SK-N-SH (cell line): ENCODE measurements around the gene ANKS1B. TPM values are rescaled to one million over a fixed set of nuclear protein-coding genes. Genes with fewer than 3 reads are reported as not detected.

Experiments
- CTCF ChIA-PET: fragments of 300-600, 350-600 bp; formaldehyde crosslinking; extraction: SDS; loops from one replicate; lab custom pipeline; 2021; lab: Yijun Ruan, JAX
- POLR2A ChIA-PET: fragments of 350-600 bp; sonication (Branson Sonifier 250); formaldehyde crosslinking; extraction: SDS; loops from one replicate; lab custom pipeline; 2020; ENCODE audit warnings: antibody characterized with exemption, inconsistent platforms; lab: Yijun Ruan, JAX
- DNase-seq: peaks from one replicate; pipeline ENCODE4 v3.0.0; 2012
- H2AFZ ChIP-seq: fragments of 200-600 bp; sonication (generic); 2 replicates; pipeline ENCODE4 v1.8.1; 2016; ENCODE audit warnings: antibody characterized with exemption, mild to moderate bottlenecking, low read depth
- H3F3A ChIP-seq: fragments of 200-600 bp; sonication (generic); replicated peaks from 2 replicates; pipeline ENCODE3; 2016; ENCODE audit warnings: antibody characterized with exemption, mild to moderate bottlenecking; ENCODE audit not compliant: insufficient read depth
- H3K27ac ChIP-seq, 2 experiments: fragments of 200-500 bp in 1 of 2; fragments of 200-600 bp in 1 of 2; sonication (Bioruptor generic) in 1 of 2; sonication (generic), shearing (Covaris generic) in 1 of 2; 2 replicates each; pipeline versions ENCODE4 v1.5.1 to v1.6.1; 2014 to 2016; ENCODE audit warnings: low read depth in 2 of 2, inconsistent platforms in 1 of 2, low read length in 1 of 2, mild to moderate bottlenecking in 1 of 2, mixed read lengths in 1 of 2
- H3K27me3 ChIP-seq: fragments of 200-600 bp; sonication (generic), shearing (Covaris generic); 2 replicates; pipeline ENCODE4 v1.6.1; 2016; ENCODE audit warnings: mixed run types; ENCODE audit not compliant: insufficient read depth
- H3K36me3 ChIP-seq, 2 experiments: fragments of 200-500 bp in 1 of 2; fragments of 200-600 bp in 1 of 2; sonication (Bioruptor generic) in 1 of 2; sonication (generic) in 1 of 2; replicated peaks in 1 of 2; 2 replicates each; pipeline versions ENCODE3 to v1.5.1; 2014 to 2016; ENCODE audit warnings: low read length in 1 of 2, mild to moderate bottlenecking in 1 of 2; ENCODE audit not compliant: insufficient read depth in 2 of 2, control insufficient read depth in 1 of 2
- H3K4me1 ChIP-seq, 2 experiments: fragments of 200-500 bp in 1 of 2; fragments of 200-600 bp in 1 of 2; sonication (Bioruptor generic) in 1 of 2; sonication (generic), shearing (Covaris generic) in 1 of 2; 2 replicates each; pipeline versions ENCODE4 v1.5.1 to v1.6.1; 2014 to 2016; ENCODE audit warnings: low read depth in 1 of 2, low read length in 1 of 2, mixed run types in 1 of 2; ENCODE audit not compliant: insufficient read depth in 2 of 2, control insufficient read depth in 1 of 2
- H3K4me2 ChIP-seq: fragments of 200-600 bp; sonication (generic), shearing (Covaris generic); 2 replicates; pipeline ENCODE4 v1.6.1; 2017; ENCODE audit warnings: mixed run types
- H3K4me3 ChIP-seq, 2 experiments: fragments of 200-500 bp in 1 of 2; fragments of 200-600 bp in 1 of 2; sonication (Bioruptor generic) in 1 of 2; sonication (generic), shearing (Covaris generic) in 1 of 2; 2 replicates each; pipeline versions ENCODE4 v1.5.1 to v1.8.1; 2014 to 2016; ENCODE audit warnings: low read depth in 2 of 2, inconsistent platforms in 1 of 2, low read length in 1 of 2, mild to moderate bottlenecking in 1 of 2, mixed read lengths in 1 of 2, moderate library complexity in 1 of 2
- H3K79me2 ChIP-seq: fragments of 200-600 bp; sonication (generic); 2 replicates; pipeline ENCODE4 v1.8.1; 2017; ENCODE audit warnings: mild to moderate bottlenecking; ENCODE audit not compliant: insufficient read depth
- H3K9ac ChIP-seq: fragments of 200-600 bp; sonication (generic); 2 replicates; pipeline ENCODE4 v1.6.1; 2017; ENCODE audit warnings: mixed run types
- H3K9me2 ChIP-seq: fragments of 200-600 bp; sonication (generic); 2 replicates; pipeline ENCODE4 v1.6.1; 2017; ENCODE audit warnings: mixed run types
- H3K9me3 ChIP-seq: fragments of 200-600 bp; sonication (generic); 2 replicates; pipeline ENCODE4 v1.6.1; 2017; ENCODE audit warnings: mixed run types, mild to moderate bottlenecking, moderate library complexity
- H4K20me1 ChIP-seq: fragments of 200-600 bp; sonication (generic); 2 replicates; pipeline ENCODE4 v1.6.1; 2017; ENCODE audit warnings: mild to moderate bottlenecking, mixed run types; ENCODE audit not compliant: insufficient read depth
- EP300 ChIP-seq, 2 experiments: IDR thresholded peaks; 2 replicates each; pipeline versions ENCODE4 v1.4.0 to v1.6.1; 2012; ENCODE audit warnings: borderline replicate concordance in 1 of 2, low read depth in 1 of 2, low read length in 1 of 2
- EZH2phosphoT487 ChIP-seq: fragments of 200-600 bp; sonication (generic); IDR thresholded peaks from 2 replicates; pipeline ENCODE4 v1.6.1; 2017; ENCODE audit warnings: low read depth, mixed run types, mild to moderate bottlenecking, antibody characterized with exemption, moderate library complexity, borderline replicate concordance
- FOXJ3 ChIP-seq: sonication (generic); formaldehyde crosslinking; IDR thresholded peaks from 2 replicates; pipeline ENCODE4 v1.5.1; 2020; ENCODE audit warnings: mild to moderate bottlenecking, missing genetic modification reagents
- GABPA ChIP-seq: IDR thresholded peaks from 2 replicates; pipeline ENCODE4 v1.4.0; 2012; ENCODE audit warnings: low read depth, mild to moderate bottlenecking
- MXI1 ChIP-seq: IDR thresholded peaks from 2 replicates; pipeline ENCODE4 v1.6.1; 2012; ENCODE audit warnings: mild to moderate bottlenecking, low read depth, low read length, improper control_type of control experiment
- PBX3 ChIP-seq: IDR thresholded peaks from 2 replicates; pipeline ENCODE4; 2012
- REST ChIP-seq: IDR thresholded peaks from 2 replicates; pipeline ENCODE4 v1.6.1; 2012; ENCODE audit warnings: mild to moderate bottlenecking, low read depth, low read length, moderate library complexity
- SIN3A ChIP-seq: IDR thresholded peaks from 2 replicates; pipeline ENCODE4 v1.6.1; 2012; ENCODE audit warnings: low read depth, mild to moderate bottlenecking, low read length, moderate library complexity, borderline replicate concordance
- TAF1 ChIP-seq: IDR thresholded peaks from 2 replicates; pipeline ENCODE4 v1.6.1; 2012; ENCODE audit warnings: low read depth, mild to moderate bottlenecking, low read length, moderate library complexity, borderline replicate concordance
- TCF12 ChIP-seq: IDR thresholded peaks from 2 replicates; pipeline ENCODE4 v1.4.0; 2012
- TEAD4 ChIP-seq: IDR thresholded peaks from 2 replicates; pipeline ENCODE4 v1.4.0; 2012; ENCODE audit warnings: mild to moderate bottlenecking, borderline replicate concordance; ENCODE audit not compliant: insufficient read depth
- USF1 ChIP-seq: IDR thresholded peaks from 2 replicates; pipeline ENCODE4 v1.4.0; 2012; ENCODE audit warnings: low read depth, borderline replicate concordance
- ZBTB33 ChIP-seq: IDR thresholded peaks from 2 replicates; pipeline ENCODE4 v1.4.0; 2012; ENCODE audit warnings: low read depth, borderline replicate concordance
- WGBS: methylation state at CpG from one replicate; pipeline ENCODE4 v1.1.6; 2017; ENCODE audit warnings: low lambda C conversion rate; 5-methylcytosine and 5-hydroxymethylcytosine counted together
- polyA plus RNA-seq, 3 experiments: library from polyadenylated mRNA; depleted of rRNA; stranded (reverse); fragments of >200 nt; gene quantifications; 2 replicates each; pipeline ENCODE4 v1.2.3, GENCODE V29; 2012

The ANKS1B gene
- polyA plus RNA-seq, 1 of the 3 experiments (the other 2 are of a cell fraction) = 1.8 TPM

- POLR2A ChIA-PET = no interaction called here
- H3F3A ChIP-seq = no peaks in the 10 kb centered on the region
- no peak overlapping the region for H2AFZ ChIP-seq
- H3K36me3 ChIP-seq = no peaks in the 10 kb centered on the region
- CTCF ChIA-PET = no interaction called here
- no peak overlapping the region for H3K4me3 ChIP-seq
- no peaks in the 10 kb centered on the region for H3K4me1 ChIP-seq
- H3K27me3 ChIP-seq = no peaks in the 10 kb centered on the region
- H3K4me2 ChIP-seq = no peak overlapping the region
- no peak for DNase-seq
- H3K9ac ChIP-seq = no peak overlapping the region
- H3K27ac ChIP-seq = no peak overlapping the region
- no peaks in the 10 kb centered on the region for H3K9me2 ChIP-seq
- H3K9me3 ChIP-seq = no peaks in the 10 kb centered on the region; the same call in 1 of the 2 replicates
- no peaks in the 10 kb centered on the region for H3K79me2 ChIP-seq
- WGBS = 44% methylated on average over 3 of the region's 3 CpGs
- TF ChIP-seq TEAD4 = no peak
- TF ChIP-seq GABPA = no peak
- no peak for TF ChIP-seq REST
- TF ChIP-seq SIN3A = no peak
- no peak for TF ChIP-seq MXI1
- no peak for TF ChIP-seq EZH2phosphoT487
- TF ChIP-seq USF1 = no peak
- TF ChIP-seq, all 33 proteins: peak for 0
- no peaks in the 10 kb centered on the region for H4K20me1 ChIP-seq
Measured at GRCh38 chr12:99265648-99266047, 719.1 kb downstream of the ANKS1B start.

- POLR2A ChIA-PET = no interaction called here
- Histone ChIP-seq H3K36me3 (no peaks in the 10 kb centered on the region), H3K9me3 (no peaks in the 10 kb centered on the region; the same call in 1 of the 2 replicates), H4K20me1 (no peaks in the 10 kb centered on the region), H3K4me3 (no peak overlapping the region), H2AFZ (no peak overlapping the region), H3K9ac (no peak overlapping the region), H3K79me2 (no peaks in the 10 kb centered on the region), H3K9me2 (no peaks in the 10 kb centered on the region), H3K4me1 (peaks cover 0 to 14% of the 10 kb centered on the region in 2 experiments; a peak in 1 of 4 replicates), H3K27me3 (no peaks in the 10 kb centered on the region), H3K27ac (no peak overlapping the region), H3F3A (no peaks in the 10 kb centered on the region), H3K4me2 (no peak overlapping the region)
- CTCF ChIA-PET = no interaction called here
- TF ChIP-seq USF1 (no peak), TCF12 (no peak), PBX3 (no peak), TAF1 (no peak), ZBTB33 (no peak), EP300 (IDR thresholded peaks at IDR 0.05; ENCODE audit: borderline replicate concordance in 1 of 2, low read depth in 1 of 2, low read length in 1 of 2) (no peak), FOXJ3 (no peak)
- no peak for DNase-seq
- 14% methylated on average over 1 of the region's 1 CpG for WGBS
Measured at GRCh38 chr12:99261256-99261655, 723.5 kb downstream of the ANKS1B start.
